Measurements from ENCODE around the gene KCNQ1OT1.

KCNQ1OT1 gene

DNA sequence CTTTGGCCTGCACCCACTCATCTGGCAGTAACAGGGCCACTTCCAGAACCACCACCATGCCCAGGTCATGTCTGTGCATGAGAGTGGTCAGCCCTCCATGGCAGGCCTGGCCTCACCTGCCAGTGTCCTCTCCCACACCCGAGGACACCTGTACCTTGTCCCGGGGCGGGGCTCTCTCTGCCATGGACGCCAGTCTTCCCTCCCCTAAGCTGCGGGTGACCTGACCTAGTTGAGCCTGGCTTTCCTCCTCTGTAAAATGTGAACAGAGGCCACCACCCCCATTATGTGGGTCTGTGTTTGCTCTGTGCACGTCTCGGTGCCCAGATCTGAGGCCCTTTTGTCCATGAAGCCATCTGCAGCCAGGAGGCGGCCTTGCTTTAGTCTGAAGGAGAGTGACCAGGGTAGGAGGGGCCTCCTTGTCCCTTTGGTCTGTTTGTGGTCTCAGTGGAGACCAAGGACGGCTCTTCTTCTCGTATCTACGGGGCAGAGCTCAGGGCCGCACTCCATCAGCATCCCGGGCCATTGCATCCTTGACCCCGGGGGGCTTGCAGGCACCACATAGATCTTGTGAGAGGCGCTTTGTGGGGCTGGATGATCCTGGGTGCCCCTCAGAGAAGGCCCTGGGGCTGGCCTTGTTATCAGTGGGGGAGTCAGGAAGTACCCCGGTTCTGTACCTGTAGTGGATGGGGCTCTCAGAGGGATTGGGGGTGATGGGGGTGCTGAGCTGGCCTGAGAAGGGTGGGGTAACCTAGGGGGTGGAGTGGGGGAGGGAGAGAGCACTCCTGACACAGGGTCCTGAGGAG, 133.4 kb downstream of the KCNQ1OT1 start:
- DNase-seq (ENCODE audit: extremely low read depth, low read depth): no peak
- TF ChIP-seq, protein P1, sequence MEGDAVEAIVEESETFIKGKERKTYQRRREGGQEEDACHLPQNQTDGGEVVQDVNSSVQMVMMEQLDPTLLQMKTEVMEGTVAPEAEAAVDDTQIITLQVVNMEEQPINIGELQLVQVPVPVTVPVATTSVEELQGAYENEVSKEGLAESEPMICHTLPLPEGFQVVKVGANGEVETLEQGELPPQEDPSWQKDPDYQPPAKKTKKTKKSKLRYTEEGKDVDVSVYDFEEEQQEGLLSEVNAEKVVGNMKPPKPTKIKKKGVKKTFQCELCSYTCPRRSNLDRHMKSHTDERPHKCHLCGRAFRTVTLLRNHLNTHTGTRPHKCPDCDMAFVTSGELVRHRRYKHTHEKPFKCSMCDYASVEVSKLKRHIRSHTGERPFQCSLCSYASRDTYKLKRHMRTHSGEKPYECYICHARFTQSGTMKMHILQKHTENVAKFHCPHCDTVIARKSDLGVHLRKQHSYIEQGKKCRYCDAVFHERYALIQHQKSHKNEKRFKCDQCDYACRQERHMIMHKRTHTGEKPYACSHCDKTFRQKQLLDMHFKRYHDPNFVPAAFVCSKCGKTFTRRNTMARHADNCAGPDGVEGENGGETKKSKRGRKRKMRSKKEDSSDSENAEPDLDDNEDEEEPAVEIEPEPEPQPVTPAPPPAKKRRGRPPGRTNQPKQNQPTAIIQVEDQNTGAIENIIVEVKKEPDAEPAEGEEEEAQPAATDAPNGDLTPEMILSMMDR (IDR thresholded peaks at IDR 0.05; ENCODE audit: low read depth, low read length): no peak; the same call in 1 of the 2 replicates

DNA sequence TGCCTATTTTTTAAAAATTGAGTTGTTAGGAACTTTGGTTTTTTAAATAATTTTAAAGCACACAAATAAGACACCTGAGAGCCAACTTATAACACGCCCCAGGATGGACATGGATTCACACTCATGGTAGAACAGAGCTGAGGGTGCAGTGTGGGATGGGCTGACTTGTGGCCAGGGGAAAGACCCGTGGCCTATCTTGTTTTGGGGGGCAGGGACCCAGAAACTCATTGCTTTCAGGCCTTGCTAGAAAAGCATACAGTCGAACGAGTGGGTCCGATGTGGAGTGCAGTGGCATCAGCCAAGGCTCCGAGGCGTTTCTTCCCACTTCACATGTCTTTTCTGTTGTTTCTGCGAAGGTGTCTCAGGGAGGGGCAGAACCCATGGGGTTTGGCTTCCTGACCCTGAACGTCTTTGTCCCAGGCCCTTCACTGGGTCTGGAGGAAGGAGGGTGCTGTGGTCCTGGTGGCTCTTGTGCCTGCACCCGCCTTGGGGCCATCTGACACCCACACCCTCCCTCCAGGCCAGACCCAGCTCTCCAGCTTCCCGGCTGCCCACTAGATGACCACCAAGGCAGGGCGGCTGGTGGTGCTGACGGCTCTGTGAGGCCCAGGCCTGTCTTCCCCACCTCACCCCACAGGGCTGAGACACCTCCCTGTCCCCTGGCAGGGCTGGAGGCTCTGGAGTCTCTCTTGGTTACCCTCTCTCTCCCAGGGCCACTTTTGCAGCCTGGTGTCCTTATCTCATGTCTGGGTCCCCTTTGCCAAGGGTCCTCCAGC, 134.2 kb downstream of the KCNQ1OT1 start:
- TF ChIP-seq, protein P1 (IDR thresholded peaks at IDR 0.05; ENCODE audit: low read depth, low read length): no peak
- DNase-seq (ENCODE audit: extremely low read depth, low read depth): no peak

DNA sequence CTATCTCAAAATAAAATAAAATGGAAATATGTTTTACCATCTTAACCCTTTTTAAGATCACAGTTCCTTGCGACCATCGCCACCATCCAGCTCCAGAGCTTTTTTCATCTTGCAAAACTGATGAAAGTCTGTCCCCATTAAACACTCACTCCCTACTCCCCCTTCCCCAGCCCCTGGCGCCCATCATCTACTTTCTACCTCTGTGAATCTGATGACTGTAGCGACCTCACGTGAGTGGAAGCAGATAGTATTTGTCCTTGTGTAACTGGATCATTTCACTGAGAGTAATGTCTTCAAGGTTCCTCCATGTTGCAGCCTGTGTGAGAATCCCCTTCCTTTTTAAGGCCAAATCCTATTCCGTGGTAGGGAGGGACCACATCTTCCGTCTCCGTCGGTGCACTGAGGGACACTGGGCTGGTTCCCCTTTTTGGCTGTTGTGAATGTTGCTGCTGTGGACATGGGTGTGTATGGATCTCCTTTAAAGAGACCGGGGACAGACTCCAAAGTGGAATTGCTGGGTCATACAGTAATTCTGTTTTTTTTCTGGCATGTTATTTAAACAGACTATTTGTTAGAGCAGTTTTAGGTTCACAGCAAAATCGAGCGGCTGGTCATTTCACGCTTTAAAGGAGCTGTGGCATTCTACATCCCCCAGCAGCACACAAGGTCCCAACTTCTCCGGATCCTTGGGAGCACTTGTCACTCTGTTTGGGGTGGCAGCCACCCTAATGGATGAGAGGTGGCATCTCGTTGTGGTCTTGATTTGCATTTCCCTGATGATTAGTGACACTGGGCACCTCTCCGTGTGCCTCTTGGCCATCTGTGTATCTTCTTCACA, 135.0 kb downstream of the KCNQ1OT1 start:
- TF ChIP-seq, protein P1 (IDR thresholded peaks at IDR 0.05; ENCODE audit: low read depth, low read length): no peak
- DNase-seq (ENCODE audit: extremely low read depth, low read depth): no peak

DNA sequence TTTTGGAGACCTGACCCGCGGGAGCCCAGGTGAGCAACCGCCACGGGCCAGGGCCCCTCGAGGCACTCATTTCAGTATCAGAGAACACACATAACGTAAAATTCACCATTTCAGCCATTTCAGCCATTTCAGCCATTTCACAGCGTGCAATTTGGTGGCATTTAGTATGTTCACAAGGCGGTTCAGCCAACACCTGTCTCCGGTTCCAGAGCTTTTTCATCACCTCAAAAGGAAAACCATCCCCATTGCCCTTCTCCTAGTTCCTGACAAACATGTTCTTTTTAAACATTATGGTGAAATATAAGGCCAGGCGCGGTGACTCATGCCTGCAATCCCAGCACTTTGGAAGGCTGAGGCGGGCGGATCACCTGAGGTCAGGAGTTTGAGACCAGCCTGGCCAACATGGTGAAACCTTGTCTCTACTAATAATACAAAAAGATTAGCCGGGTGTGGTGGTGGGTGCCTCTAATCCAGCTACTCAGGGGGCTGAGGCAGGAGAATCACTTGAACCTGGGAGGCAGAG, 135.7 kb downstream of the KCNQ1OT1 start:
- no peak for DNase-seq (ENCODE audit: extremely low read depth, low read depth)
- TF ChIP-seq, protein P1 (IDR thresholded peaks at IDR 0.05; ENCODE audit: low read depth, low read length): no peak

DNA sequence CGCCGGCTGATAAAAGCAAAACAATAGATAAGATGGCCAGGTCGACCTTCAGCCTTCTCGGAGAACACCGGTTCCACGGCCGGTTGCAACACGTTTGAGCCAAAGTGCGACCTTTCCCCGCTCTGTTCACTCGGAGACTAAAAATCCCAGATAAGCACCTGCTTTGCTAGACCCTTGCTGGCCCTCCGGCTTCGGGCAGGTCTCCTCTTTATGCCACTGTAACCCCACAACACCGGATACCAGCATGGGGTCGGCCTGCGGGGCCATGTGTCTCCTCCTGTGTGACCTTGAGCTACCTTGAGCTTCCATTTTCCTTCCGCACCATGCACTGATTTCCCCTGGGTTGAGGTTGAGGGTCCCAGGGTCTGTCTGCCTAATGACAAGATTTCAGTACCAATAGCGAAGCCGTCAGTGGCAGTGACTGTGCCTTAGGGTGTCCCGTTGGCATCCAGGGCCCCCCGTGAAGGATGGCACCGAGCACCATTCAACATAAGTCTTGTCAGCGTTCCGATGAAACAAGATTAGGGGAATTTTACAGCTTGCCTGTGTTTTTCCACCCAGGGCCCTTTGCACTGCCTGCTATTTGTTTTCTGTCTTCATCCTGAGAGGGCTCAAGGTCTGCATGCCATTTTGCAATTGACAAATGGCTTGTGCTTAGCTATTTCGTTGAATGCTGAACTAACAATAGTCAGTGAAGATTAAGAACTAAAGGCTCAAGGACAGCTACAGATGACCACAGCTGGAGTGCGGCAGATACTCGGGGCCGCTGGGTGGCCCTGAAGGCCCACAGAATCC, 136.4 kb downstream of the KCNQ1OT1 start:
- DNase-seq (ENCODE audit: extremely low read depth, low read depth): no peak
- TF ChIP-seq, protein P1 (IDR thresholded peaks at IDR 0.05; ENCODE audit: low read depth, low read length): no peak

DNA sequence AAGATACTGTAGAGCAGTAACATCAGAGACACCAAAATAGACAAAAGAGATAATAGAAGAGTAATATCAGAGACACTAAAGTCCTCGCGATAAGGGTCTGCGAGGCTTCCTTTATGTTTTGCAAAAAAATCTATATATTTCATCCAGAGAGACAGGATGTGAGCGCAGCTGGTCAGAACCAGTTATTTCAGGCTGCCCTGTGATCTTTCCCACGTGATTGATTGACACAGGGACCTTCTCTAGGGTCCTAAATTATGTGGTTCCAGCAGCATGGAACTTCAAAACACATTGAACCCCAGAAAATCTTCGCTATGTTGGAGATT, 136.9 kb downstream of the KCNQ1OT1 start:
- TF ChIP-seq, protein P1 (IDR thresholded peaks at IDR 0.05; ENCODE audit: low read depth, low read length): no peak
- no peak for DNase-seq (ENCODE audit: extremely low read depth, low read depth)

Data from AG09319 (cell line).